SK-N-SH (cell line): ENCODE data around the gene BORCS5. TPM values are rescaled to one million over a fixed set of nuclear protein-coding genes. Genes with fewer than 3 reads are reported as not detected.

Experiments
- CTCF ChIA-PET: fragments of 300-600, 350-600 bp; formaldehyde crosslinking; extraction: SDS; loops from one replicate; lab custom pipeline; 2021; lab: Yijun Ruan, JAX
- POLR2A ChIA-PET: fragments of 350-600 bp; sonication (Branson Sonifier 250); formaldehyde crosslinking; extraction: SDS; loops from one replicate; lab custom pipeline; 2020; ENCODE audit warnings: antibody characterized with exemption, inconsistent platforms; lab: Yijun Ruan, JAX
- DNase-seq: peaks from one replicate; pipeline ENCODE4 v3.0.0; 2012
- H2AFZ ChIP-seq: fragments of 200-600 bp; sonication (generic); 2 replicates; pipeline ENCODE4 v1.8.1; 2016; ENCODE audit warnings: antibody characterized with exemption, mild to moderate bottlenecking, low read depth
- H3F3A ChIP-seq: fragments of 200-600 bp; sonication (generic); replicated peaks from 2 replicates; pipeline ENCODE3; 2016; ENCODE audit warnings: antibody characterized with exemption, mild to moderate bottlenecking; ENCODE audit not compliant: insufficient read depth
- H3K27ac ChIP-seq, 2 experiments: fragments of 200-500 bp in 1 of 2; fragments of 200-600 bp in 1 of 2; sonication (Bioruptor generic) in 1 of 2; sonication (generic), shearing (Covaris generic) in 1 of 2; 2 replicates each; pipeline versions ENCODE4 v1.5.1 to v1.6.1; 2014 to 2016; ENCODE audit warnings: low read depth in 2 of 2, inconsistent platforms in 1 of 2, low read length in 1 of 2, mild to moderate bottlenecking in 1 of 2, mixed read lengths in 1 of 2
- H3K27me3 ChIP-seq: fragments of 200-600 bp; sonication (generic), shearing (Covaris generic); 2 replicates; pipeline ENCODE4 v1.6.1; 2016; ENCODE audit warnings: mixed run types; ENCODE audit not compliant: insufficient read depth
- H3K36me3 ChIP-seq, 2 experiments: fragments of 200-500 bp in 1 of 2; fragments of 200-600 bp in 1 of 2; sonication (Bioruptor generic) in 1 of 2; sonication (generic) in 1 of 2; replicated peaks in 1 of 2; 2 replicates each; pipeline versions ENCODE3 to v1.5.1; 2014 to 2016; ENCODE audit warnings: low read length in 1 of 2, mild to moderate bottlenecking in 1 of 2; ENCODE audit not compliant: insufficient read depth in 2 of 2, control insufficient read depth in 1 of 2
- H3K4me1 ChIP-seq, 2 experiments: fragments of 200-500 bp in 1 of 2; fragments of 200-600 bp in 1 of 2; sonication (Bioruptor generic) in 1 of 2; sonication (generic), shearing (Covaris generic) in 1 of 2; 2 replicates each; pipeline versions ENCODE4 v1.5.1 to v1.6.1; 2014 to 2016; ENCODE audit warnings: low read depth in 1 of 2, low read length in 1 of 2, mixed run types in 1 of 2; ENCODE audit not compliant: insufficient read depth in 2 of 2, control insufficient read depth in 1 of 2
- H3K4me2 ChIP-seq: fragments of 200-600 bp; sonication (generic), shearing (Covaris generic); 2 replicates; pipeline ENCODE4 v1.6.1; 2017; ENCODE audit warnings: mixed run types
- H3K4me3 ChIP-seq, 2 experiments: fragments of 200-500 bp in 1 of 2; fragments of 200-600 bp in 1 of 2; sonication (Bioruptor generic) in 1 of 2; sonication (generic), shearing (Covaris generic) in 1 of 2; 2 replicates each; pipeline versions ENCODE4 v1.5.1 to v1.8.1; 2014 to 2016; ENCODE audit warnings: low read depth in 2 of 2, inconsistent platforms in 1 of 2, low read length in 1 of 2, mild to moderate bottlenecking in 1 of 2, mixed read lengths in 1 of 2, moderate library complexity in 1 of 2
- H3K79me2 ChIP-seq: fragments of 200-600 bp; sonication (generic); 2 replicates; pipeline ENCODE4 v1.8.1; 2017; ENCODE audit warnings: mild to moderate bottlenecking; ENCODE audit not compliant: insufficient read depth
- H3K9ac ChIP-seq: fragments of 200-600 bp; sonication (generic); 2 replicates; pipeline ENCODE4 v1.6.1; 2017; ENCODE audit warnings: mixed run types
- H3K9me2 ChIP-seq: fragments of 200-600 bp; sonication (generic); 2 replicates; pipeline ENCODE4 v1.6.1; 2017; ENCODE audit warnings: mixed run types
- H3K9me3 ChIP-seq: fragments of 200-600 bp; sonication (generic); 2 replicates; pipeline ENCODE4 v1.6.1; 2017; ENCODE audit warnings: mixed run types, mild to moderate bottlenecking, moderate library complexity
- H4K20me1 ChIP-seq: fragments of 200-600 bp; sonication (generic); 2 replicates; pipeline ENCODE4 v1.6.1; 2017; ENCODE audit warnings: mild to moderate bottlenecking, mixed run types; ENCODE audit not compliant: insufficient read depth
- ELF1 ChIP-seq: IDR thresholded peaks from 2 replicates; pipeline ENCODE4 v1.4.0; 2012
- EZH2phosphoT487 ChIP-seq: fragments of 200-600 bp; sonication (generic); IDR thresholded peaks from 2 replicates; pipeline ENCODE4 v1.6.1; 2017; ENCODE audit warnings: low read depth, mixed run types, mild to moderate bottlenecking, antibody characterized with exemption, moderate library complexity, borderline replicate concordance
- FOXM1 ChIP-seq: IDR thresholded peaks from 2 replicates; pipeline ENCODE4 v1.4.0; 2012; ENCODE audit warnings: low read depth, mild to moderate bottlenecking
- GABPA ChIP-seq: IDR thresholded peaks from 2 replicates; pipeline ENCODE4 v1.4.0; 2012; ENCODE audit warnings: low read depth, mild to moderate bottlenecking
- GATA2 ChIP-seq: sonication (generic); formaldehyde crosslinking; IDR thresholded peaks from 2 replicates; pipeline ENCODE4 v1.5.0; 2020; ENCODE audit warnings: mild to moderate bottlenecking, missing genetic modification reagents
- JUND ChIP-seq: IDR thresholded peaks from 2 replicates; pipeline ENCODE4 v1.4.0; 2012
- MXI1 ChIP-seq: IDR thresholded peaks from 2 replicates; pipeline ENCODE4 v1.6.1; 2012; ENCODE audit warnings: mild to moderate bottlenecking, low read depth, low read length, improper control_type of control experiment
- NRF1 ChIP-seq: IDR thresholded peaks from 2 replicates; pipeline ENCODE4 v1.6.1; 2012; ENCODE audit warnings: low read depth, mild to moderate bottlenecking, low read length
- RAD21 ChIP-seq: IDR thresholded peaks from 2 replicates; pipeline ENCODE4 v1.6.1; 2012; ENCODE audit warnings: mild to moderate bottlenecking, low read length
- TCF12 ChIP-seq: IDR thresholded peaks from 2 replicates; pipeline ENCODE4 v1.4.0; 2012
- WGBS: methylation state at CpG from one replicate; pipeline ENCODE4 v1.1.6; 2017; ENCODE audit warnings: low lambda C conversion rate; 5-methylcytosine and 5-hydroxymethylcytosine counted together
- polyA plus RNA-seq, 3 experiments: library from polyadenylated mRNA; depleted of rRNA; stranded (reverse); fragments of >200 nt; gene quantifications; 2 replicates each; pipeline ENCODE4 v1.2.3, GENCODE V29; 2012
- TF ChIP-seq, protein P1 (sequence below): IDR thresholded peaks from 2 replicates; pipeline ENCODE4; 2012
- TF ChIP-seq, protein P2 (sequence below): IDR thresholded peaks from 2 replicates; pipeline ENCODE4 v1.4.0; 2012; ENCODE audit warnings: low read depth
- TF ChIP-seq, protein P3 (sequence below): IDR thresholded peaks from 2 replicates; pipeline ENCODE4 v1.4.0; 2012; ENCODE audit warnings: low read depth, borderline replicate concordance
- TF ChIP-seq, protein P4 (sequence below): IDR thresholded peaks from 2 replicates; pipeline ENCODE4 v1.4.0; 2012; ENCODE audit warnings: low read depth, borderline replicate concordance
- TF ChIP-seq, protein P5 (sequence below): fragments of 150-350 bp; IDR thresholded peaks from 2 replicates; pipeline ENCODE4 v1.6.1; 2016; ENCODE audit warnings: mild to moderate bottlenecking, low read depth, low read length
- TF ChIP-seq, protein P6 (sequence below): fragments of 200-600 bp; sonication (generic); IDR thresholded peaks from 2 replicates; pipeline ENCODE4 v1.6.1; 2017; ENCODE audit warnings: antibody characterized with exemption, mild to moderate bottlenecking, moderate library complexity

Gene BORCS5
- polyA plus RNA-seq, 1 of the 3 experiments (the other 2 are of a cell fraction): 16.3 TPM

DNA sequence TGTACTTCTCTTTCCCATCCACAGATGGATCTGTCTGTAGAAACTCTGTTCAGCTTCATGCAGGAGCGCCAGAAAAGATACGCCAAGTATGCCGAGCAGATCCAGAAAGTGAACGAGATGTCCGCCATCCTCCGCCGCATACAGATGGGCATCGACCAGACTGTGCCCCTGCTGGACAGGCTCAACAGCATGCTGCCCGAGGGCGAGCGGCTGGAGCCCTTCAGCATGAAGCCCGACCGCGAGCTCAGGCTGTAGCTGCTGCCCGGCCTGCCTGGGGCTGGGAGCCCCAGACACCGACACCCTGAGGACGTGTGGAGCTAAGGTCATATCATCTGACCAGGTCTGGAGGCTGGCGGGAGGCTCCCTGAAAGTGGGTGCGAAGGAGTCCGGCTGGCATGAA is 108.6 kb downstream of the BORCS5 start:
- ChIA-PET POLR2A (interaction anchor here (0.9 kb wide), 1 partner anchor 11 kb away, joined by 3 read pairs; no protein-coding TSS in a partner anchor), CTCF (interaction anchor here (0.7 to 1.1 kb wide), 2 partner anchors 10 to 15 kb away, joined by 3 to 5 read pairs; no protein-coding TSS in a partner anchor)
- H3K36me3 ChIP-seq: peaks cover 0 to 2% of the 10 kb centered on the region in 2 experiments
- no peak overlapping the region for H3K4me3 ChIP-seq
- no peaks in the 10 kb centered on the region for H3K79me2 ChIP-seq
- no peaks in the 10 kb centered on the region for H3F3A ChIP-seq
- H3K27me3 ChIP-seq: no peaks in the 10 kb centered on the region
- no peaks in the 10 kb centered on the region for H4K20me1 ChIP-seq
- no peak overlapping the region for H2AFZ ChIP-seq
- peak; percentile 32 for DNase-seq
- no peak overlapping the region; a peak in 1 of 4 replicates for H3K27ac ChIP-seq
- no peaks in the 10 kb centered on the region for H3K9me3 ChIP-seq
- no peak overlapping the region for H3K9ac ChIP-seq
- TF ChIP-seq NRF1 (no peak), MXI1 (no peak), ELF1 (no peak), GABPA (no peak), FOXM1 (no peak)
- TF ChIP-seq, protein P1, sequence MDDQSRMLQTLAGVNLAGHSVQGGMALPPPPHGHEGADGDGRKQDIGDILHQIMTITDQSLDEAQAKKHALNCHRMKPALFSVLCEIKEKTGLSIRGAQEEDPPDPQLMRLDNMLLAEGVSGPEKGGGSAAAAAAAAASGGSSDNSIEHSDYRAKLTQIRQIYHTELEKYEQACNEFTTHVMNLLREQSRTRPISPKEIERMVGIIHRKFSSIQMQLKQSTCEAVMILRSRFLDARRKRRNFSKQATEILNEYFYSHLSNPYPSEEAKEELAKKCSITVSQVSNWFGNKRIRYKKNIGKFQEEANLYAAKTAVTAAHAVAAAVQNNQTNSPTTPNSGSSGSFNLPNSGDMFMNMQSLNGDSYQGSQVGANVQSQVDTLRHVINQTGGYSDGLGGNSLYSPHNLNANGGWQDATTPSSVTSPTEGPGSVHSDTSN: no peak
- TF ChIP-seq, protein P2, sequence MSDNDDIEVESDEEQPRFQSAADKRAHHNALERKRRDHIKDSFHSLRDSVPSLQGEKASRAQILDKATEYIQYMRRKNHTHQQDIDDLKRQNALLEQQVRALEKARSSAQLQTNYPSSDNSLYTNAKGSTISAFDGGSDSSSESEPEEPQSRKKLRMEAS: no peak
- TF ChIP-seq, protein P3, sequence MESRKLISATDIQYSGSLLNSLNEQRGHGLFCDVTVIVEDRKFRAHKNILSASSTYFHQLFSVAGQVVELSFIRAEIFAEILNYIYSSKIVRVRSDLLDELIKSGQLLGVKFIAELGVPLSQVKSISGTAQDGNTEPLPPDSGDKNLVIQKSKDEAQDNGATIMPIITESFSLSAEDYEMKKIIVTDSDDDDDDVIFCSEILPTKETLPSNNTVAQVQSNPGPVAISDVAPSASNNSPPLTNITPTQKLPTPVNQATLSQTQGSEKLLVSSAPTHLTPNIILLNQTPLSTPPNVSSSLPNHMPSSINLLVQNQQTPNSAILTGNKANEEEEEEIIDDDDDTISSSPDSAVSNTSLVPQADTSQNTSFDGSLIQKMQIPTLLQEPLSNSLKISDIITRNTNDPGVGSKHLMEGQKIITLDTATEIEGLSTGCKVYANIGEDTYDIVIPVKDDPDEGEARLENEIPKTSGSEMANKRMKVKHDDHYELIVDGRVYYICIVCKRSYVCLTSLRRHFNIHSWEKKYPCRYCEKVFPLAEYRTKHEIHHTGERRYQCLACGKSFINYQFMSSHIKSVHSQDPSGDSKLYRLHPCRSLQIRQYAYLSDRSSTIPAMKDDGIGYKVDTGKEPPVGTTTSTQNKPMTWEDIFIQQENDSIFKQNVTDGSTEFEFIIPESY: no peak
- TF ChIP-seq, protein P4, sequence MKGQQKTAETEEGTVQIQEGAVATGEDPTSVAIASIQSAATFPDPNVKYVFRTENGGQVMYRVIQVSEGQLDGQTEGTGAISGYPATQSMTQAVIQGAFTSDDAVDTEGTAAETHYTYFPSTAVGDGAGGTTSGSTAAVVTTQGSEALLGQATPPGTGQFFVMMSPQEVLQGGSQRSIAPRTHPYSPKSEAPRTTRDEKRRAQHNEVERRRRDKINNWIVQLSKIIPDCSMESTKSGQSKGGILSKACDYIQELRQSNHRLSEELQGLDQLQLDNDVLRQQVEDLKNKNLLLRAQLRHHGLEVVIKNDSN: no peak
- TF ChIP-seq, protein P5, sequence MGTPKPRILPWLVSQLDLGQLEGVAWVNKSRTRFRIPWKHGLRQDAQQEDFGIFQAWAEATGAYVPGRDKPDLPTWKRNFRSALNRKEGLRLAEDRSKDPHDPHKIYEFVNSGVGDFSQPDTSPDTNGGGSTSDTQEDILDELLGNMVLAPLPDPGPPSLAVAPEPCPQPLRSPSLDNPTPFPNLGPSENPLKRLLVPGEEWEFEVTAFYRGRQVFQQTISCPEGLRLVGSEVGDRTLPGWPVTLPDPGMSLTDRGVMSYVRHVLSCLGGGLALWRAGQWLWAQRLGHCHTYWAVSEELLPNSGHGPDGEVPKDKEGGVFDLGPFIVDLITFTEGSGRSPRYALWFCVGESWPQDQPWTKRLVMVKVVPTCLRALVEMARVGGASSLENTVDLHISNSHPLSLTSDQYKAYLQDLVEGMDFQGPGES: no peak
- H3K4me1 ChIP-seq: peaks cover 0 to 14% of the 10 kb centered on the region in 2 experiments; a peak in 1 of 4 replicates
- no peak overlapping the region for H3K4me2 ChIP-seq
- WGBS: 94% methylated on average over 11 of the region's 20 CpGs
- no peaks in the 10 kb centered on the region for H3K9me2 ChIP-seq

DNA sequence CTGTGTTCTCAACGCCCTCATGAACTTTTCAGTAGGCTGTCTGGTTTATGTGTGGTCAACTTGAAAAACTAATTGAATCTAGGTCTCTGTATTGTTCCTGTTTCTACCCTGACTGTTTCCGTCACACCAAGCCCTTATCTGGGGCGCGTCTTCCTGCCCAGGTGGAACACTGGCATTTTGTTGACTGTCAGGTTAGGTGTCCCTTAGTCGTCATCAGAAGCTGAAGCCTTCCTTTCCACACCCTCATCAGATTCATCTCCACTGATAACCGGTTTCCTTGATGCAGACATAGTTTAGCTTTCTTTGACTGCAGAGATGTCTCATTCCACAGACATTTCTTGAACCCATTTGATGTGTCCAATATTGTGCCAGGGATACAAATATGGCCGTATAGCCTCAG is 109.3 kb downstream of the BORCS5 start:
- Histone ChIP-seq H2AFZ (no peak overlapping the region), H3K4me2 (no peak overlapping the region), H3F3A (no peaks in the 10 kb centered on the region), H3K27ac (no peak overlapping the region; a peak in 1 of 4 replicates), H3K36me3 (peaks cover 2 to 5% of the 10 kb centered on the region in 2 experiments), H3K79me2 (no peaks in the 10 kb centered on the region), H3K4me3 (no peak overlapping the region), H3K9ac (no peak overlapping the region), H4K20me1 (no peaks in the 10 kb centered on the region), H3K27me3 (no peaks in the 10 kb centered on the region), H3K9me2 (no peaks in the 10 kb centered on the region), H3K9me3 (no peaks in the 10 kb centered on the region), H3K4me1 (peaks cover 0 to 14% of the 10 kb centered on the region in 2 experiments; a peak in 1 of 4 replicates)
- TF ChIP-seq, protein P2: no peak
- no peak for TF ChIP-seq EZH2phosphoT487
- no peak for TF ChIP-seq TCF12
- no peak for TF ChIP-seq RAD21
- TF ChIP-seq MXI1: no peak
- no peak for TF ChIP-seq JUND
- TF ChIP-seq GATA2 (CRISPR knock-in tag): no peak
- TF ChIP-seq, protein P6, sequence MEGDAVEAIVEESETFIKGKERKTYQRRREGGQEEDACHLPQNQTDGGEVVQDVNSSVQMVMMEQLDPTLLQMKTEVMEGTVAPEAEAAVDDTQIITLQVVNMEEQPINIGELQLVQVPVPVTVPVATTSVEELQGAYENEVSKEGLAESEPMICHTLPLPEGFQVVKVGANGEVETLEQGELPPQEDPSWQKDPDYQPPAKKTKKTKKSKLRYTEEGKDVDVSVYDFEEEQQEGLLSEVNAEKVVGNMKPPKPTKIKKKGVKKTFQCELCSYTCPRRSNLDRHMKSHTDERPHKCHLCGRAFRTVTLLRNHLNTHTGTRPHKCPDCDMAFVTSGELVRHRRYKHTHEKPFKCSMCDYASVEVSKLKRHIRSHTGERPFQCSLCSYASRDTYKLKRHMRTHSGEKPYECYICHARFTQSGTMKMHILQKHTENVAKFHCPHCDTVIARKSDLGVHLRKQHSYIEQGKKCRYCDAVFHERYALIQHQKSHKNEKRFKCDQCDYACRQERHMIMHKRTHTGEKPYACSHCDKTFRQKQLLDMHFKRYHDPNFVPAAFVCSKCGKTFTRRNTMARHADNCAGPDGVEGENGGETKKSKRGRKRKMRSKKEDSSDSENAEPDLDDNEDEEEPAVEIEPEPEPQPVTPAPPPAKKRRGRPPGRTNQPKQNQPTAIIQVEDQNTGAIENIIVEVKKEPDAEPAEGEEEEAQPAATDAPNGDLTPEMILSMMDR: no peak
- CTCF ChIA-PET: interaction anchor here (1.1 kb wide), 1 partner anchor 10 kb away, joined by 5 read pairs; no protein-coding TSS in a partner anchor
- 94% methylated on average over 7 of the region's 7 CpGs for WGBS
- POLR2A ChIA-PET: interaction anchor here (0.9 kb wide), 1 partner anchor 11 kb away, joined by 3 read pairs; no protein-coding TSS in a partner anchor
- DNase-seq: no peak
